Activated CD8-positive, alpha-beta T cell treated with anti-CD3 and anti-CD28 coated beads for 36 hours (primary cell): ENCODE measurements around the gene SMIM15. TPM values are rescaled to one million over a fixed set of nuclear protein-coding genes. Genes with fewer than 3 reads are reported as not detected.

Source experiments
- ATAC-seq: fragments of 200-7000 bp; cut with Tn5 transposase; one replicate; pipeline ENCODE4 v1.10.0; 2021; ENCODE audit warnings: mild to moderate bottlenecking, moderate library complexity
- CTCF ChIA-PET: fragments of 350-600 bp; sonication (Branson Sonifier 250); formaldehyde crosslinking; loops from one replicate; lab custom pipeline; 2021; ENCODE audit warnings: antibody characterized with exemption; lab: Charles Lee
- POLR2A ChIA-PET: fragments of 350-600 bp; sonication (Branson Sonifier 250); formaldehyde crosslinking; loops from one replicate; lab custom pipeline; 2021; ENCODE audit warnings: antibody characterized with exemption; lab: Charles Lee
- DNase-seq: peaks from one replicate; pipeline ENCODE4 v3.0.0-alpha.2; 2020
- H3K27ac Mint-ChIP-seq: one replicate; pipeline ENCODE4 v1.8.0; 2021; ENCODE audit warnings: mild to moderate bottlenecking, mixed read lengths
- H3K27me3 Mint-ChIP-seq: one replicate; pipeline ENCODE4 v1.8.0; 2021; ENCODE audit warnings: mixed read lengths
- H3K36me3 Mint-ChIP-seq: one replicate; pipeline ENCODE4 v1.8.0; 2021; ENCODE audit warnings: low read depth, mixed read lengths
- H3K4me1 Mint-ChIP-seq: one replicate; pipeline ENCODE4 v1.8.0; 2021; ENCODE audit warnings: low read depth, mixed read lengths
- H3K4me3 Mint-ChIP-seq: one replicate; pipeline ENCODE4 v1.8.0; 2021; ENCODE audit warnings: mild to moderate bottlenecking, moderate library complexity, mixed read lengths
- H3K9me3 Mint-ChIP-seq: one replicate; pipeline ENCODE4 v1.8.0; 2021; ENCODE audit warnings: mixed read lengths
- CTCF ChIP-seq: fragments of 200-600 bp; IDR thresholded peaks from one replicate; pipeline ENCODE4 v1.8.0; 2022; ENCODE audit warnings: antibody characterized with exemption, mild to moderate bottlenecking
- intact Hi-C: fragments of 100-400 bp; cut with micrococcal nuclease; formaldehyde crosslinking; loops from one replicate; pipeline ENCODE4 v1.10.0; 2022
- total RNA-seq, 2 experiments: library from RNA; stranded (reverse); gene quantifications; one replicate each; pipeline ENCODE4 v1.2.3, GENCODE V29; 2021

Gene SMIM15
- total RNA-seq, 2 experiments from 2014 or later = 58.9 to 64.3 TPM

GRCh38 chr5:61177070-61177469, 14.8 kb upstream of the SMIM15 start:
- H3K36me3 Mint-ChIP-seq = no peaks in the 10 kb centered on the region
- ATAC-seq = no peak
- POLR2A ChIA-PET = interaction anchor here (1.2 kb wide), 1 partner anchor 14 kb away, joined by 3 read pairs; no protein-coding TSS in a partner anchor

GRCh38 chr5:61176631-61177030, 14.4 kb upstream of the SMIM15 start:
- H3K27ac Mint-ChIP-seq = no peak overlapping the region
- intact Hi-C loops = no loop called here
- peaks cover 2% of the 10 kb centered on the region for H3K27me3 Mint-ChIP-seq
- H3K4me3 Mint-ChIP-seq = no peak overlapping the region
- H3K36me3 Mint-ChIP-seq = no peaks in the 10 kb centered on the region
- DNase-seq (no peak), ATAC-seq (no peak)
- TF ChIP-seq CTCF = no peak
- no peaks in the 10 kb centered on the region for H3K9me3 Mint-ChIP-seq
- no peaks in the 10 kb centered on the region for H3K4me1 Mint-ChIP-seq
- ChIA-PET CTCF (no interaction called here), POLR2A (interaction anchor here (1.2 kb wide), 1 partner anchor 13 kb away, joined by 3 read pairs; no protein-coding TSS in a partner anchor)

More at GRCh38 chr5:61177070-61177469, 14.8 kb upstream of the SMIM15 start:
- intact Hi-C loops = no loop called here
- CTCF ChIA-PET = interaction anchor here (1.4 kb wide), 1 partner anchor 8 kb away, joined by 5 read pairs; no protein-coding TSS in a partner anchor
- no peaks in the 10 kb centered on the region for H3K4me1 Mint-ChIP-seq
- no peak overlapping the region for H3K27ac Mint-ChIP-seq
- no peak for TF ChIP-seq CTCF
- peaks cover 2% of the 10 kb centered on the region for H3K27me3 Mint-ChIP-seq
- no peak overlapping the region for H3K4me3 Mint-ChIP-seq
- no peak for DNase-seq
- no peaks in the 10 kb centered on the region for H3K9me3 Mint-ChIP-seq

GRCh38 chr5:61171479-61171878, 9.2 kb upstream of the SMIM15 start:
- POLR2A ChIA-PET = no interaction called here
- DNase-seq = no peak
- Mint-ChIP-seq H3K9me3 (no peaks in the 10 kb centered on the region), H3K4me3 (no peak overlapping the region), H3K27me3 (no peaks in the 10 kb centered on the region), H3K36me3 (no peaks in the 10 kb centered on the region), H3K27ac (no peak overlapping the region), H3K4me1 (no peaks in the 10 kb centered on the region)
- CTCF ChIA-PET = no interaction called here
- ATAC-seq = no peak
- TF ChIP-seq CTCF = no peak
- intact Hi-C loops = no loop called here

- no peaks in the 10 kb centered on the region for H3K27me3 Mint-ChIP-seq
- no peaks in the 10 kb centered on the region for H3K9me3 Mint-ChIP-seq
- no peak overlapping the region for H3K4me3 Mint-ChIP-seq
- no peaks in the 10 kb centered on the region for H3K36me3 Mint-ChIP-seq
- no peak overlapping the region for H3K27ac Mint-ChIP-seq
- intact Hi-C loops = no loop called here
- ATAC-seq = no peak
- no peaks in the 10 kb centered on the region for H3K4me1 Mint-ChIP-seq
- ChIA-PET POLR2A (no interaction called here), CTCF (interaction anchor here (1.7 kb wide), 1 partner anchor 9 kb away, joined by 5 read pairs; no protein-coding TSS in a partner anchor)
- TF ChIP-seq CTCF = no peak
- no peak for DNase-seq
Observed at GRCh38 chr5:61168951-61169350, 6.7 kb upstream of the SMIM15 start.

- CTCF ChIA-PET = no interaction called here
- intact Hi-C loops = no loop called here
- TF ChIP-seq CTCF = peak; percentile 21
- Mint-ChIP-seq H3K36me3 (peaks cover 6% of the 10 kb centered on the region), H3K4me1 (peaks cover 11% of the 10 kb centered on the region), H3K27ac (no peak overlapping the region), H3K4me3 (no peak overlapping the region), H3K9me3 (no peaks in the 10 kb centered on the region), H3K27me3 (no peaks in the 10 kb centered on the region)
- ATAC-seq = no peak
- POLR2A ChIA-PET = no interaction called here
- DNase-seq = peak; percentile 14
Observed at GRCh38 chr5:61167382-61167781, 5.1 kb upstream of the SMIM15 start.
